Keratinocyte (primary cell): ENCODE results near the gene OXCT1.

Source experiments
- CTCF ChIP-seq, 3 experiments: IDR thresholded peaks in 1 of 3; conservative IDR thresholded peaks in 1 of 3; optimal IDR thresholded peaks in 1 of 3; 2 replicates in 2 of 3; 3 replicates in 1 of 3; pipeline versions ENCODE3 to v1.5.1; 2011; ENCODE audit warnings: low read length in 3 of 3, mild to moderate bottlenecking in 3 of 3, moderate library complexity in 2 of 3, control low read depth in 1 of 3, inconsistent platforms in 1 of 3; ENCODE audit not compliant: insufficient read depth in 2 of 3; ENCODE audit errors: extremely low read depth in 1 of 3
- EZH2 ChIP-seq: IDR thresholded peaks from one replicate; pipeline ENCODE4 v1.6.1; 2012; ENCODE audit warnings: inconsistent platforms, mild to moderate bottlenecking, low read length, moderate library complexity

GRCh38 chr5:41827792-41828191 lies 42.4 kb downstream of the OXCT1 start:
- no peak for TF ChIP-seq CTCF (optimal IDR thresholded peaks at IDR 0.05 in 1 of 3, IDR thresholded peaks at IDR 0.05 in 1 of 3, conservative IDR thresholded peaks at IDR 0.05 in 1 of 3; ENCODE audit: extremely low read depth in 1 of 3, insufficient read depth in 2 of 3, low read length in 3 of 3)
- TF ChIP-seq EZH2, result no peak
